Stimulated activated CD8-positive, alpha-beta memory T cell treated with anti-CD3 and anti-CD28 coated beads, Interleukin-12 subunit alpha, Interleukin-12 subunit beta, amount 100 ng/mL, for 24 hours (primary cell): Measurements from ENCODE around the gene VMAC.
"Not testable (repeated sequence)": the region's sequence is repeated elsewhere in the genome, so short reads cannot be mapped to it uniquely, and the experiment has no call there.

ENCODE experiments used
- DNase-seq: peaks from one replicate; pipeline ENCODE4 v3.0.0-alpha.2; 2020; ENCODE audit errors: extremely low read depth

VMAC gene

DNA sequence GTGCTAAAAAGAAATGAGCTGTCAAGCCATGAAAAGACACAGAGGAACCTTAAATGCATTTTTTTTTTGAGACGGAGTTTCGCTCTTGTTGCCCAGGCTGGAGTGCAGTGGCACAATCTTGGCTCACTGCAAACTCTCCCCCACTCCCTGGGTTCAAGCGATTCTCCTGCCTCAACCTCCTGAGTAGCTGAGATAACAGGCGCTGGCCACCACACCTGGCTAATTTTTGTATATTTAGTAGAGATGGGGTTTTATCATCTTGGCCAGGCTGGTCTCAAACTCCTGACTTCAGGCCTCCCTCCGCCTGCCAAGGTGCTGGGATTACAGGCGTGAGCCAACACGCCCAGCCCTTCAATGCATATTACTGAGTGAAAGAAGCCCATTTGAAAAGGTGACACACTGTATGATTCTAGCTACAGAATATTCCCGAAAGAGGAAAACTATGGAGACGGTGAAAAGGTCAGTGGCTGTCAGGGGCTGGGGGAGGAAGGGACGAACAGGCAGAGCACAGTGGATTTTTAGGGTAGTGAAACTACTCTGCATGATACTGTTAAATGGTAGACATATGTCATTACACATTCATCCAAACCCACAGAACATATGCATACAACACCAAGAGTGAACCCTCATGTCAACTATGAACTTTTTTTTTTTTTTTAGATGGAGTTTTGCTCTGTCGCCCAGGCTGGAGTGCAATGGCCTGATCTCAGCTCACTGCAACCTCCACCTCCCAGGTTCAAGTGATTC lies 20.4 kb upstream of the VMAC start:
- DNase-seq = not testable (repeated sequence)

GRCh38 chr19:5889288-5889971 lies 15.2 kb upstream of the VMAC start:
- no peak for DNase-seq

DNA sequence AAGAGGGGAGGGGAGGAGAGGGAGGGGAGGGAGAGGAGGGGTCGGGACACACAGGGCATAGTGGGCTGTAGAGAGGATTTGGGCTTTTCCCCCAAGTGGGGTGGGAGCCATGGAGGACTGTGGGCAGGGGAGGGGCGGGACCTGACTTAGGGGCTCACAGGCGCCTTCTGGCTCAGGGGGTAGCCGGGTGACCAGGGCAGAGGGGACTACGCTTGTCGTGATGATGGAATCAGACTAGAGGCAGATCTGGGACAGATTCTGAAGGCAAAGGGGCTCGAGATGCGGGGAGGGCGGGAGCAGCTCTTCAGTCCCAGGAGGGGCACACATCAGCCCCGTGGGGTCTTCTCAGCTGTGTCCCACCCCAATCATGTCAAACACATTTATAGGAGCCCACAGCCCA lies 14.6 kb upstream of the VMAC start:
- DNase-seq = no peak

DNA sequence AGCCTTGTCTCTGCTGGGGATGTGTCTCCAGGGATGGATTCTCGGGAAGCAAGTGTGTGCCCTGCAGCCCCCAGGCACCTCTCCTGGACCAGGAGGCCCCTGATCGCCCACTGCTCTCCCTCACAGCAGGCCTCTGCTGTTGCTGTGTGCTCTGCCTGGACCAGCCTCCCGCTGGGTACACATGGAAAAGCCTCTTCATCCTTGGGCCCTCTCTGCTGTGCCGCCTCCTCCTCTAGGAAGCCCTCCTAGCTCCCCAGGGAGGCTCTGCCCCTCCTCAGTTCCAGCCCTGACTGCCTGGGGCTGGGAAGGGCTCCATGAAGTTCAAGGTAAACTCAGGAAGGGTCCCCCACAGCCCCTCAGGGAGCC lies 13.1 kb upstream of the VMAC start:
- no peak for DNase-seq

DNA sequence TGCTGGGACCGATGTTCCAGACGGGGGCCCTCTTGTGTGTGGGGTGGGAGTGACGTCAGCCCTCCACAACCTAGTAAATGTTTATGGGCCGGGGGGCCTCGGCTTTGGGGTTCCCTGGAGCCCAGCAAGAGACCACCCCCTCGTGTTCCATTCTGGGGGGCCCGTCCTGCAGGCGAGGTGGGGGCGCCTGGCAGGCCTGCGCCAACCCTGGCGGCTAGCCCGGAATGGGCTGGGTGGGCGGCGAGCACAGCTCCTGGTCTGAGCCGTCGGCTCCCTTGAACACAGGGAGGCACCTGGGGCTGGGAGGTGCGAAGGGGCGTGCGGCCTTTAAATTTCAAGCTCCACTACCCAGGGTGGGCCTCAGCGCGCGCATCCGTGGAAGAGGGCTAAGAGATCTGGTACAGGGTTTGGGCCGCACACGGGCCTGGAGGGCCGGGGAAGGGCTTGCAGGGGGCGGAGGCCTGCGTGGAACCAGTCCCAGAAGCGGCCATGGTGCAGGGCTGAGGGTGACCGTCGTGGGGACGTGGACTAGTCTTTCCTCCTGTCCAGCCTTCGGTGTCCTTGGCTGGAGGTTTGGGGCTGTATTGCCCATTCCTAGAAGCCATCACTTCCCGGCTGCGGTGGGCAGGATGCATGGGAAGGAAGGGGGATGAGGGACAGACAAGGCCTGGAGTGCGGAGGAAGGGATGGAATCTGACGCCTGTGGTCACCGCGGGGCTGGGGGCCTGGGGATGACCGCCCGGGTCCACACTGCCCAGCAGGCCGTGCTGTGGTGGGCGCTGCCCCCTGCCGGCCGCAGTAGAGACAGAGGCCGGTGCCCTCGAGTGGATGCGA lies 12.5 kb upstream of the VMAC start:
- no peak for DNase-seq

- DNase-seq = no peak
These were observed 11.8 kb upstream of the VMAC start for GRCh38 chr19:5892772-5893275.

GRCh38 chr19:5893296-5893903 lies 11.3 kb upstream of the VMAC start:
- no peak for DNase-seq

GRCh38 chr19:5893907-5894703 lies 10.6 kb upstream of the VMAC start:
- DNase-seq = no peak

DNA sequence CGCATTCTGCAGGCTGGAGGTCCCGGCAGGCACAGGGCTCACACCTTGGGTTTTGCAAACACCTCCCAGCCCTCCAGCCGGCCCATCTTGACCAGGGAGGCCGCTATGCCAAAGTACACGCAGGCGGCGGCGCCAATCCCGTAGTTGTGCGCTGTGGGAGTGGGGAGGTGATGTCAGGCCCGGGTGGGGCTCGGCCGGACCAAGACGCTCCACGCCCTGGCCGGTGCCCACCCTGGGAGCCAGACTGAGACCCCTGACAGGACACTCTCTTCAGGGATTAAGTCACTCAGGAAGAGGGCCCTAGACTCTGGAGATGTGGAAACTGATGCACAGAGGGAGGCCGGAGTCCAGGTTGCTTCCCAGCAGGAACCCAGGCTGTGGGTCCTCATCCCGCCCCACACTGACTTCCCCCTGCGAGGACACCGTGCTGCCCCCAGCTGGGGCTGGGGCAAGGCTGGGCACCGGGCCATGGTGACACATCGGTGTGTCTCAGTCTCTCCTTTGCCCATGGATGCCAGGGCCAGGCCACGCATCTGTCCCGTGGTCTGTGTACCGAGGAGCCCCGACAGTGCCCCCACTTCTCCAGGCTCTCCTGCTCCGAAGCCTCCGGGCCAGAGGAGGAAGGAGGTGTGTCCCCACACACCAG lies 9.8 kb upstream of the VMAC start:
- no peak for DNase-seq

DNA sequence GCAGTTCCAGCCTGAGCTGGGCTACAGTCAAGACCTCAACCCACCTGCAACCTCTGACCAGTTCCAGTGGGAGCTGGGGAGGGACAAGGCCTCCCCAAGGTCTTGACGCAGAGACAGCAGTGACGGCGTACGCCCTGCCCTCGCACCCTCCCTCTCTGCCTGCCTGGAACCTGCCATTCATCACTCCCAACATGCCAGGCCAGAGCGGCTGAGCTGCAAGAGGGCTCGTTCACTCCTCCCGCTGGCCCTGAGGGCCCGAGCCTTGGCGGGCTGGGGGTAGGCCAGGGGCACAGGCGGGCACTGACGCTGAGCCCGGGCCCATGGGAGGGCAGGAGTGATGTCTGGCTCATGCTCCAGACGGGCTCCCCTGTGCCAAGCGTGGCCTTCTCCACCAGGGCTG lies 9.3 kb upstream of the VMAC start:
- DNase-seq = no peak

GRCh38 chr19:5895890-5896289 lies 8.8 kb upstream of the VMAC start:
- DNase-seq = no peak

DNA sequence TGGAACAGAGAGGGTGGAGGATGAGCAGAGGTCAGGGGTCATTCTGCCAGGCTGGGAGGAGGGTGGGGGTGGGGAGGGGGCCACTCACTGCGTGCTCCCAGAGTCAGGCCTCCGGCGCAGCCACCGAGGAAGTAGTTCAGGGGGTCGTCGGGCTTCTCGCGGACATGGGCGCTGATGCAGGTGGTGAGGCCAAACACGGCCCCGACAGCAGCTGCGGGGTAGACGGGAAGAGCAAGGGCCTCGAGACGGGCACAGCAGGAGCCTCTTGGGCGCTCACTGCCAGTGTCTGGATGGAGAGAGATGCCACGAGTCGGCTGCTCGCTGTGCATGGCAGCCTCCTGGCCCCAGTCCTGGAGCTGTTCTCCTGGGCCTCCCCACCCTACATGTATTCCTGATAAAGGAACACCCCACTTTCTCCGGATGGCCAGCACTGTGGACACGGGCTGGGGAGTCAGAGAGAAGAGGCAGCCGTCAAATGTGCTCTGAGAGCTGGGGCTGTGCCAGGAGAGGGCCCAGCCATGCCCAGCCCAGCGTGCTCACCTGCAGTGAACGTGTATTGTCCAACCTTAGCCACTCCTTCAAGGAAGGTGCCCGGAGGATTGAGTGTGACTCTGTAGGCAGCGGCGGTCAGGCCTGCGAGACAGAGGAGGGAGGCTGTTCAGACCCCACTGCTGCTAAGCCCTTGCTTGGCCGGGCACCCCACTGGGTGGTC lies 8.2 kb upstream of the VMAC start:
- no peak for DNase-seq

DNA sequence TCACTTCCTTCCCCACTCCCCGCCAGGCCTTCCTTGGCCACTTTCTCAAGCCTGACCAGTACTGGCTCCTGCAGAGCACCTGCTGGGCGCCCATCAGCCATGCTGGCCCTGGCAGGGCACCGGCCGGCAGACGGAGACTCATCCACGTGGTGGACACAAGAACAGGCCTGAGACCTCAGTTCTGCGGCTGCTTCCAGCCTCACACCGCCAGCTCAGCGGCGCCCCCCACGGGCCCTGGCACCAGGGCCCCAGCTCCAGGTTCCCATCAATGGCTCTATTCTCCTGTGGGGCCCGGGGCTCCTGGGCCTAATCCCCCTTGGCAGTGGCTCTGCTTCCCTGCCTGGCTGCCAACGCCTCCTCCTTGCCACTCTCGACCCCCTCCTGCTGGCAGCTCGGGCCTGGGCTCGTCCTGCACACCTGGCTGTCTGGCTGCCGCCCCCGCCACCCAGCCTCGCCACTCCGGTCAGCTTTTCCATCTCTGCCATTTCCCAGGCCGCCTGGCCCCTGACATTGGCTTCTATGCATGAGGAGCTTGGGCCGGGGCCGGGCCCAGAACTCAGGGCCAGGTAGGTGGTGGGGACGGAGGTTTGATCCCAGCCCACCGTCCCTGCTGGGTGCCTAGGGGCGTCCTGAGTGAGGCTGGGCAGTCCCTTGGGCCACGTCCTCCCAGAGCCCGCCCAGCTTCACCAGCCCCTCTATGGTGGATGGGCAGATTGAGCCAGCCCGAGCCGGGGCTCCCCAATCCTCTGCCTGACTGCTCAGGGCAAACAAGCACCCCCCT lies 7.3 kb upstream of the VMAC start:
- DNase-seq = no peak

- DNase-seq = no peak
These were observed 4.7 kb upstream of the VMAC start for GRCh38 chr19:5899728-5900526.

- no peak for DNase-seq
These were observed 3.7 kb upstream of the VMAC start for GRCh38 chr19:5900976-5901375.

DNA sequence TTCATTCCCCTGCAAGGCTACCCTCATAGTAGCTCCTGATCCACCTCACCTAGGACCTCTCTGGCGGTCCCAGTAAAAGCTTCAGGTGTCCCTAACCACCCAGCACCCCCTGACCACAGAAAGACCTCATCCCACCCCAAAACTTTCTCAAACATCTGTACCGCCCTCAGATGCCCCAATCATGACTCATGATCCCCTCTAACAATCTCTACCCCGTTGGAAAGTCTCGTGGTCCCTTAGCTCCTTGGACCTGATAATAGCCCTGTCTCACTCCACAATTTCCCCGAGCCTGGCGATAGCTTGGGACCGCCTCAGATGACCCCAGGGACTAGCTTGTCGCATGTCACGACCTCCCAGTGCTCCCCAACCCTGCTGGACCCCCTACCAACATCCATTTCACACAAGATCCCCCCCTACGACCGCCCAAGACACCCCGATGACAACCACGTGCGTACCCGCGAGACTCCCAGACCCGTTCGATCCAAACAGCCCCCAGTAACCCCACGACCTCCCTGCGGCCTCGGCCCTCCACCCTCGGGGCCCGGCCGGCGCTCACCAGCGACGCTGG lies 1.5 kb upstream of the VMAC start:
- no peak for DNase-seq

DNA sequence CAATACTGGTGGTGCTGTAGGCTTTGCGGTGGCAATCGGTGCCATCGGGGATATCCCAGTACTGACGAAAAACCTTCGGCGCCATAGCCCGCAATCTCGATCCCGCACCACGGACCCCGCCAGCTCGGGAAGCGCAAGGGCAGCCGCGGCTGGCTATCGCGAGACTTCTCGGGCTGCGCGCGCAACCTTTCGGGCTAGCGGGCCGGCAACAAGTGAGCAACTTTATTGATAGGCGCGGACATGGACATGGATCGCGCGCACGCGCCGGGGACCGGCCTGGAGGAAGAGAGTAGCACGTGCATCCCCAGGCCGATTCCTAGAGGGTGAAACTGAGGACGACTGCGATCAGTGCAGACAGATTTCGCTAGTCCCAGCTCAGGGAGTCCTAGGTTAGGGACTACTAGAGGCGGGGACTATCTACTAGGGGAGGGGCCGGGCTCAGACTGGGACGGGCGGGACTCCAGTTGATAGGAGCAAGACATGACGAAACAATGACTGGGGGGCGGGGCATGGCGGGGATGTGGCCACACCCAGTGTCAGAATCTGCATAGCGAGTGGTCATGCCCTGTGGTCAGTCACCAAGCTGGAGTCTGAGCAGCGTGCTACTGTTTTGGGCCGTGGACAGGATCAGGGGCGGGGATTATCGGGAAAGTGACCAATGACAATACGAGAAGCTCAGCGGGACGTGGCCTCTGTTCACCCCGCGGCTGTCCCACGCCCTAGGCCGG lies 884 bp upstream of the VMAC start, which contains the start of gene NDUFA11:
NDUFA11 (minus strand) TSS at position 167 of the 728 bp plus-strand sequence; CDS start at position 85, 82 bp downstream.
- DNase-seq = peak; percentile 95
